ENCODE data around the gene PCSK1.
"Not testable (repeated sequence)": the region's sequence is repeated elsewhere in the genome, so short reads cannot be mapped to it uniquely, and the experiment has no call there.

The PCSK1 gene

GRCh38 chr5:96396878-96397277 lies 36.2 kb downstream of the PCSK1 start:
- H3K4me3 ChIP-seq (ENCODE audit: low read depth, low read length), result no peak overlapping the region

DNA sequence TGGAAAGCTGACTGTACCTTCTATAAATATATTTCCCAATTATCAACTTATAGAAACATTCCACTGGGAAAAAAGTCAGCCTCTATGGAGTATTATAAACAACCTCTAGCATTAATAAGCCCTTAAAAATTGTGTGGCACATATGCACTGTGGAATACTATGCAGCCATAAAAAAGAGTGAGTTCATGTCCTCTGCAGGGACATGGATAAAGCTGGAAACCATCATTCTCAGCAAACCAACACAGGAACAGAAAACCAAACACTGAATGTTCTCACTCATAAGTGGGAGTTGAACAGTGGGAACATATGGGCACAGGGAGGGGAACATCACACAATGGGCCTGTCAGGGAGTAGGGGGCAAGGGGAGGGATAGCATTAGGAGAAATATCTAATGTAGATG lies 37.8 kb downstream of the PCSK1 start:
- H3K9ac ChIP-seq (ENCODE audit: low read depth, low read length); H3K27ac ChIP-seq (ENCODE audit: low read depth, low read length); H3K9me3 ChIP-seq (ENCODE audit: control insufficient read depth, insufficient read depth, low read length); H3K4me3 ChIP-seq (ENCODE audit: low read depth, low read length); H3K27me3 ChIP-seq (ENCODE audit: control insufficient read depth, insufficient read depth, low read length); H3K4me1 ChIP-seq (ENCODE audit: control insufficient read depth, insufficient read depth, low read length); H3K36me3 ChIP-seq (ENCODE audit: control insufficient read depth, insufficient read depth, low read length): not testable (repeated sequence)

More at GRCh38 chr5:96396878-96397277, 36.2 kb downstream of the PCSK1 start:
- H3K27ac ChIP-seq (ENCODE audit: low read depth, low read length), result no peak overlapping the region
- no peak overlapping the region for H3K9ac ChIP-seq (ENCODE audit: low read depth, low read length)
- no peaks in the 10 kb centered on the region for H3K36me3 ChIP-seq (ENCODE audit: control insufficient read depth, insufficient read depth, low read length)
- H3K9me3 ChIP-seq (ENCODE audit: control insufficient read depth, insufficient read depth, low read length), result no peaks in the 10 kb centered on the region
- H3K4me1 ChIP-seq (ENCODE audit: control insufficient read depth, insufficient read depth, low read length), result no peaks in the 10 kb centered on the region
- no peaks in the 10 kb centered on the region for H3K27me3 ChIP-seq (ENCODE audit: control insufficient read depth, insufficient read depth, low read length)

DNA sequence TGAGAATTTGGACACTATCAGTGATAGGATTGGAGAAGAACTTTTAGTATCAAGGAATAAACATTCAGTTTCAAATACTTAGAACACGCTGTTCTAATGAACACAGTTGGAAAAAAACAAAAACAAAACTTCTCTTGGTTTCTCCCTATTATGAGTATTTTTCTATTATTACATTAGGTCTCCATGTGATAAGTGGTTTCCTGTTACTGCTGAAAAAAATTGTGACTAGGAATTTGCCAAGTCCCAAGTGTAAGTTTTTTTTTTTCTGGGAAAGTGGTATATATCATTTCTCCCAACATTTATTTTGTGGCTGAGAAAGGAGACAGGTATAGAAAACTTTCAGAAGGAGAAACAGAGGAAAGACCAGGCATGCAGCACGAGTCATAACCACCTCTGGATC lies 41.1 kb downstream of the PCSK1 start:
- Histone ChIP-seq H3K27me3 (ENCODE audit: control insufficient read depth, insufficient read depth, low read length) (no peaks in the 10 kb centered on the region), H3K9me3 (ENCODE audit: control insufficient read depth, insufficient read depth, low read length) (no peaks in the 10 kb centered on the region), H3K27ac (ENCODE audit: low read depth, low read length) (no peak overlapping the region), H3K4me3 (ENCODE audit: low read depth, low read length) (no peak overlapping the region), H3K36me3 (ENCODE audit: control insufficient read depth, insufficient read depth, low read length) (no peaks in the 10 kb centered on the region), H3K4me1 (ENCODE audit: control insufficient read depth, insufficient read depth, low read length) (no peaks in the 10 kb centered on the region), H3K9ac (ENCODE audit: low read depth, low read length) (no peak overlapping the region)

GRCh38 chr5:96388176-96388575 lies 44.9 kb downstream of the PCSK1 start:
- no peaks in the 10 kb centered on the region for H3K36me3 ChIP-seq (ENCODE audit: control insufficient read depth, insufficient read depth, low read length)
- no peaks in the 10 kb centered on the region for H3K9me3 ChIP-seq (ENCODE audit: control insufficient read depth, insufficient read depth, low read length)
- no peaks in the 10 kb centered on the region for H3K27me3 ChIP-seq (ENCODE audit: control insufficient read depth, insufficient read depth, low read length)
- H3K9ac ChIP-seq (ENCODE audit: low read depth, low read length), result no peak overlapping the region
- no peak overlapping the region for H3K4me3 ChIP-seq (ENCODE audit: low read depth, low read length)
- H3K27ac ChIP-seq (ENCODE audit: low read depth, low read length), result no peak overlapping the region
- peaks cover 20% of the 10 kb centered on the region for H3K4me1 ChIP-seq (ENCODE audit: control insufficient read depth, insufficient read depth, low read length)

DNA sequence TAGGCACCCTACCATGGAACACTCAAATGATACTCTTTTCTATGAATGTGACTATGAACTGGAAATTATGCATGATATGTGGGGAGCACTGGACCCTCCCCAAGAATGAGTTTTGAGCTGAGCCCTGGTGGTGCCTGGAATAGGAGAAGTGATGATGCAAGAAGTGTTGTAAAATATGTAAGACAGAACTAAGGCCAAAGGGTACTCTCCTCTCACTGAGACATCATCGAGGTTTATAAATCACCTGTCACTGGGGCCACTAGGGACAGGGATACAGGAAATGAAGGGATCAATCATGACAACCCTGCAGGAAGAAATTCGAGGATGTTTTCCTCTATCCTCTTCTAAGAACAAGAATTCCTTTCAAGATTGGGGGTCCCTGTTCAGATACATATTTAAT lies 45.4 kb downstream of the PCSK1 start:
- no peaks in the 10 kb centered on the region for H3K9me3 ChIP-seq (ENCODE audit: control insufficient read depth, insufficient read depth, low read length)
- H3K36me3 ChIP-seq (ENCODE audit: control insufficient read depth, insufficient read depth, low read length), result no peaks in the 10 kb centered on the region
- H3K4me1 ChIP-seq (ENCODE audit: control insufficient read depth, insufficient read depth, low read length), result peaks cover 20% of the 10 kb centered on the region
- H3K27me3 ChIP-seq (ENCODE audit: control insufficient read depth, insufficient read depth, low read length), result no peaks in the 10 kb centered on the region
- H3K4me3 ChIP-seq (ENCODE audit: low read depth, low read length), result no peak overlapping the region
- H3K9ac ChIP-seq (ENCODE audit: low read depth, low read length), result no peak overlapping the region
- H3K27ac ChIP-seq (ENCODE audit: low read depth, low read length), result no peak overlapping the region

GRCh38 chr5:96385538-96385937 lies 47.5 kb downstream of the PCSK1 start:
- Histone ChIP-seq H3K9ac (ENCODE audit: low read depth, low read length) (no peak overlapping the region), H3K4me3 (ENCODE audit: low read depth, low read length) (no peak overlapping the region), H3K36me3 (ENCODE audit: control insufficient read depth, insufficient read depth, low read length) (no peaks in the 10 kb centered on the region), H3K4me1 (ENCODE audit: control insufficient read depth, insufficient read depth, low read length) (peaks cover 20% of the 10 kb centered on the region), H3K9me3 (ENCODE audit: control insufficient read depth, insufficient read depth, low read length) (no peaks in the 10 kb centered on the region), H3K27ac (ENCODE audit: low read depth, low read length) (no peak overlapping the region), H3K27me3 (ENCODE audit: control insufficient read depth, insufficient read depth, low read length) (no peaks in the 10 kb centered on the region)

- Histone ChIP-seq H3K4me1 (ENCODE audit: control insufficient read depth, insufficient read depth, low read length) (peaks cover 20% of the 10 kb centered on the region), H3K36me3 (ENCODE audit: control insufficient read depth, insufficient read depth, low read length) (no peaks in the 10 kb centered on the region), H3K9me3 (ENCODE audit: control insufficient read depth, insufficient read depth, low read length) (no peaks in the 10 kb centered on the region), H3K4me3 (ENCODE audit: low read depth, low read length) (no peak overlapping the region), H3K27ac (ENCODE audit: low read depth, low read length) (no peak overlapping the region), H3K27me3 (ENCODE audit: control insufficient read depth, insufficient read depth, low read length) (no peaks in the 10 kb centered on the region), H3K9ac (ENCODE audit: low read depth, low read length) (no peak overlapping the region)
Observed at GRCh38 chr5:96384353-96384752, 48.7 kb downstream of the PCSK1 start.

GRCh38 chr5:96381526-96381925 lies 51.5 kb downstream of the PCSK1 start:
- no peak overlapping the region for H3K27ac ChIP-seq (ENCODE audit: low read depth, low read length)
- no peaks in the 10 kb centered on the region for H3K27me3 ChIP-seq (ENCODE audit: control insufficient read depth, insufficient read depth, low read length)
- H3K9me3 ChIP-seq (ENCODE audit: control insufficient read depth, insufficient read depth, low read length), result no peaks in the 10 kb centered on the region
- no peaks in the 10 kb centered on the region for H3K36me3 ChIP-seq (ENCODE audit: control insufficient read depth, insufficient read depth, low read length)
- no peak overlapping the region for H3K4me3 ChIP-seq (ENCODE audit: low read depth, low read length)
- H3K9ac ChIP-seq (ENCODE audit: low read depth, low read length), result no peak overlapping the region
- H3K4me1 ChIP-seq (ENCODE audit: control insufficient read depth, insufficient read depth, low read length), result peaks cover 20% of the 10 kb centered on the region

DNA sequence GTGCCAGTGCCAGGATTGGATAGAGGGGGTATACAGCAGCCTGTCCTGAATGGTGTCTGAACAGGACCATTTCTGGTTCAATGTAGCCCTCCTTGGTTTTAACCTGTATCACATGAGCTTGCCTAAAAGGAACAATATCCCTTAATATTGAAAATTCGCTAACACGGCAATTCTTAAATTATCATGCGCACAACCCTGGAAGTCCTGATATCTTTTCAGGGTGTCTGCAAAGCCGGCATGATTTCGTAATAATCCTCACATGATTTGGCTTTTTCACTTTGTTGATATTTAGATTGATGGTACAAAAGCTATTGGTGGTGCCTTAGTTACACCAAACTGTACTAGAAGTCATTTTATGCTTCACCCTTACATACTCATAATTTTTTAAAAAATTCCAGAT lies 53.2 kb downstream of the PCSK1 start:
- no peaks in the 10 kb centered on the region for H3K36me3 ChIP-seq (ENCODE audit: control insufficient read depth, insufficient read depth, low read length)
- no peak overlapping the region for H3K9ac ChIP-seq (ENCODE audit: low read depth, low read length)
- peaks cover 6% of the 10 kb centered on the region for H3K4me1 ChIP-seq (ENCODE audit: control insufficient read depth, insufficient read depth, low read length)
- no peak overlapping the region for H3K4me3 ChIP-seq (ENCODE audit: low read depth, low read length)
- no peaks in the 10 kb centered on the region for H3K27me3 ChIP-seq (ENCODE audit: control insufficient read depth, insufficient read depth, low read length)
- no peaks in the 10 kb centered on the region for H3K9me3 ChIP-seq (ENCODE audit: control insufficient read depth, insufficient read depth, low read length)
- H3K27ac ChIP-seq (ENCODE audit: low read depth, low read length), result no peak overlapping the region

DNA sequence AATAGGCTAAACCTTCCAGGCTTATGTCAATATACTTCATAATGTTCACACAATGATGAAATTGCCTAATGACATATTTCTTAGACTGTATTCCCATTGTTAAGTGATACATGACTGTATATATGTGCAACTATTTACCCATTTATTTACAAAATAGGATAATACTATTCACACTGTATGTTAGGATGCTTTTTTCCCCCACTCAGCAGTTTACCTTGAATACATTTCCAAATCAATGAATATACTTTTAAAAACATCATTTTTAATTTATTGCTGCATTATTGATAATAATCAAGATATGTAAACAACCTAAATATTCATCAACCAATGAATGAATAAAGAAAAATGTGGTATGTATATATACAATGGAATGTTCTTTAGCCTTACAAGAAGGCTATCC lies 55.5 kb downstream of the PCSK1 start:
- H3K4me3 ChIP-seq (ENCODE audit: low read depth, low read length), result no peak overlapping the region
- H3K9ac ChIP-seq (ENCODE audit: low read depth, low read length), result no peak overlapping the region
- no peaks in the 10 kb centered on the region for H3K9me3 ChIP-seq (ENCODE audit: control insufficient read depth, insufficient read depth, low read length)
- H3K4me1 ChIP-seq (ENCODE audit: control insufficient read depth, insufficient read depth, low read length), result no peaks in the 10 kb centered on the region
- H3K27me3 ChIP-seq (ENCODE audit: control insufficient read depth, insufficient read depth, low read length), result no peaks in the 10 kb centered on the region
- no peaks in the 10 kb centered on the region for H3K36me3 ChIP-seq (ENCODE audit: control insufficient read depth, insufficient read depth, low read length)
- no peak overlapping the region for H3K27ac ChIP-seq (ENCODE audit: low read depth, low read length)

DNA sequence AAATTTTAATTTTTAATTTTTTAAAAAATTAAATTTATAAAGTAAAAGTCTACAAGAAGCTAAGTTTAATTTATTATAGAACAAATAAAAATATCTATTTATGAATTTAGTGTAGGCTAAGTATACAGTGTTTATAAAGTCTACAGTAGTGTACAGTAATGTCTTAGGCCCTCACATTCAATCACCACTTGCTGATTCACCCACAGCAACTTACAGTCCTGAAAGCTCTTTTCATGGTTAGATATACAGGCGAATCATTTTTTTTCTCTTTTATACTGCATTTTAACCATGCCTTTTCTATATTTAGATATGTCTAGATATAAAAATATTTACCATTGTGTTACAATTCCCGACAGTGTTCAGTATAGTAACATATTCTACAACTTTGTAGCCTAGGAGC lies 55.9 kb downstream of the PCSK1 start:
- Histone ChIP-seq H3K9ac (ENCODE audit: low read depth, low read length) (no peak overlapping the region), H3K27ac (ENCODE audit: low read depth, low read length) (no peak overlapping the region), H3K27me3 (ENCODE audit: control insufficient read depth, insufficient read depth, low read length) (no peaks in the 10 kb centered on the region), H3K4me1 (ENCODE audit: control insufficient read depth, insufficient read depth, low read length) (no peaks in the 10 kb centered on the region), H3K4me3 (ENCODE audit: low read depth, low read length) (no peak overlapping the region), H3K9me3 (ENCODE audit: control insufficient read depth, insufficient read depth, low read length) (no peaks in the 10 kb centered on the region), H3K36me3 (ENCODE audit: control insufficient read depth, insufficient read depth, low read length) (no peaks in the 10 kb centered on the region)

DNA sequence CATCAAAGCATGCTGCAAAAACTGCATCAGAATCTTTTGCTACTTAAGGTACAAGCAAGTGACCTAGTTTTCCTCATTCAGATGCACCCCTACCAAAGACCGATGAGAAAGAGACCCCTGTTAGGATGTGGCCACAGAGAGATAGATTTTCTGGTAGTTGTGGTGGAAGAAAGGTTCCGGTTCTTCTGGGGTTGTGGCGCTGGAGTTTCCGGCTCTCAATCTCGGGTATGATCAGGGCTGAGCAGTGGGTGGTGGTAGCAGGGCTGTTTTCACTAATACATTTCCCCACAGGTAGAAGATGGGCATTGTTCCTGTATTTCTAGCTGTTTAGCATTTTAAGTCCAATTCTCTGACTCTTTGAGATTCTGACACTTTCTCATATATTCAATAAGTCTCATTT lies 58.4 kb downstream of the PCSK1 start:
- H3K36me3 ChIP-seq (ENCODE audit: control insufficient read depth, insufficient read depth, low read length), result no peaks in the 10 kb centered on the region
- no peaks in the 10 kb centered on the region for H3K4me1 ChIP-seq (ENCODE audit: control insufficient read depth, insufficient read depth, low read length)
- H3K27me3 ChIP-seq (ENCODE audit: control insufficient read depth, insufficient read depth, low read length), result no peaks in the 10 kb centered on the region
- H3K9me3 ChIP-seq (ENCODE audit: control insufficient read depth, insufficient read depth, low read length), result no peaks in the 10 kb centered on the region
- no peak overlapping the region for H3K27ac ChIP-seq (ENCODE audit: low read depth, low read length)
- no peak overlapping the region for H3K4me3 ChIP-seq (ENCODE audit: low read depth, low read length)
- H3K9ac ChIP-seq (ENCODE audit: low read depth, low read length), result no peak overlapping the region

Data from HUES48 (cell line).